Liver (tissue), 9 donors: Measurements from ENCODE around the gene PRAMEF2. TPM values are rescaled to one million over a fixed set of nuclear protein-coding genes. Genes with fewer than 3 reads are reported as not detected.
"Not testable (repeated sequence)": the region's sequence is repeated elsewhere in the genome, so short reads cannot be mapped to it uniquely, and the experiment has no call there.

ENCODE experiments used
- DNase-seq: peaks from one replicate; pipeline ENCODE4 v3.0.0-alpha.2; 2017; ENCODE audit warnings: low spot score
- H3K27ac ChIP-seq, 2 donors: one replicate each; pipeline ENCODE4 v1.7.0; 2013; ENCODE audit warnings: inconsistent platforms in 2 of 2, low read length in 2 of 2, control low read depth in 1 of 2, low read depth in 1 of 2, mild to moderate bottlenecking in 1 of 2
- H3K27me3 ChIP-seq, 4 donors: one replicate each; pipeline versions ENCODE4 v1.6.1 to v1.7.0; 2013; ENCODE audit warnings: low read length in 3 of 4, inconsistent platforms in 1 of 4, mild to moderate bottlenecking in 1 of 4, moderate library complexity in 1 of 4; ENCODE audit not compliant: control insufficient read depth in 4 of 4, insufficient read depth in 4 of 4
- H3K36me3 ChIP-seq, 4 donors: one replicate each; pipeline versions ENCODE4 v1.6.1 to v1.7.0; 2013; ENCODE audit warnings: low read length in 3 of 4, mild to moderate bottlenecking in 3 of 4, low read depth in 1 of 4, moderate library complexity in 1 of 4; ENCODE audit not compliant: control insufficient read depth in 4 of 4, insufficient read depth in 3 of 4
- H3K4me1 ChIP-seq, 4 donors: one replicate each; pipeline versions ENCODE4 v1.6.1 to v1.7.0; 2013; ENCODE audit warnings: low read length in 3 of 4, mild to moderate bottlenecking in 3 of 4, moderate library complexity in 1 of 4; ENCODE audit not compliant: control insufficient read depth in 4 of 4, insufficient read depth in 4 of 4
- H3K4me3 ChIP-seq, 3 donors: one replicate each; pipeline versions ENCODE4 v1.6.1 to v1.7.0; 2013; ENCODE audit warnings: low read length in 3 of 3, control low read depth in 1 of 3, low read depth in 1 of 3, mild to moderate bottlenecking in 1 of 3
- H3K9ac ChIP-seq, 2 donors: one replicate each; pipeline ENCODE4 v1.7.0; 2013; ENCODE audit warnings: low read length in 2 of 2, mild to moderate bottlenecking in 2 of 2, moderate library complexity in 2 of 2, control low read depth in 1 of 2, low read depth in 1 of 2
- H3K9me3 ChIP-seq, 4 donors: one replicate each; pipeline versions ENCODE4 v1.6.1 to v1.7.0; 2013; ENCODE audit warnings: low read length in 3 of 4; ENCODE audit not compliant: control insufficient read depth in 4 of 4
- EGR1 ChIP-seq, 2 donors: IDR thresholded peaks; 2 replicates each; pipeline ENCODE4 v1.6.1; 2016 to 2018; ENCODE audit warnings: antibody characterized with exemption in 2 of 2, low read depth in 2 of 2
- FOXA2 ChIP-seq: IDR thresholded peaks from 2 replicates; pipeline ENCODE4 v1.6.1; 2016; ENCODE audit warnings: antibody characterized with exemption
- GABPA ChIP-seq, 2 donors: IDR thresholded peaks in 1 of 2; conservative IDR thresholded peaks in 1 of 2; 2 replicates each; pipeline ENCODE4 v1.6.1; 2016; ENCODE audit warnings: antibody characterized with exemption in 2 of 2, mild to moderate bottlenecking in 1 of 2, moderate library complexity in 1 of 2
- HNF4A ChIP-seq, 2 donors: conservative IDR thresholded peaks; 2 replicates each; pipeline ENCODE4 v1.6.1; 2016; ENCODE audit warnings: antibody characterized with exemption in 2 of 2, mild to moderate bottlenecking in 2 of 2
- HNF4G ChIP-seq: IDR thresholded peaks from 2 replicates; pipeline ENCODE4 v1.6.1; 2016; ENCODE audit warnings: antibody characterized with exemption
- JUND ChIP-seq, 2 donors: IDR thresholded peaks; 2 replicates each; pipeline ENCODE4 v1.6.1; 2016; ENCODE audit warnings: antibody characterized with exemption in 2 of 2
- RAD21 ChIP-seq, 2 donors: IDR thresholded peaks; 2 replicates each; pipeline ENCODE4 v1.6.1; 2016; ENCODE audit warnings: antibody characterized with exemption in 2 of 2, mild to moderate bottlenecking in 2 of 2
- RXRA ChIP-seq, 2 donors: IDR thresholded peaks; 2 replicates each; pipeline ENCODE4 v1.6.1; 2017 to 2018; ENCODE audit warnings: antibody characterized with exemption in 2 of 2, mild to moderate bottlenecking in 1 of 2
- SP1 ChIP-seq: IDR thresholded peaks from 2 replicates; pipeline ENCODE4 v1.6.1; 2018; ENCODE audit warnings: antibody characterized with exemption, mild to moderate bottlenecking
- TAF1 ChIP-seq: conservative IDR thresholded peaks from 2 replicates; pipeline ENCODE4 v1.6.1; 2016; ENCODE audit warnings: antibody characterized with exemption, mild to moderate bottlenecking
- YY1 ChIP-seq: IDR thresholded peaks from 2 replicates; pipeline ENCODE4 v1.6.1; 2016; ENCODE audit warnings: antibody characterized with exemption, mild to moderate bottlenecking
- WGBS: extraction: QIAGEN DNeasy Blood & Tissue Kit; methylation state at CpG from one replicate; pipeline ENCODE4 v1.1.7; 2013; 5-methylcytosine and 5-hydroxymethylcytosine counted together
- polyA plus RNA-seq, 2 donors: library from polyadenylated mRNA; stranded (reverse) in 1 of 2; unstranded in 1 of 2; fragments of 200-250 nt in 1 of 2; fragments of >200 nt in 1 of 2; fragmentation: Nextera tagmentation in 1 of 2; extraction: Ambion mirVana in 1 of 2; gene quantifications; one replicate each; pipeline versions ENCODE4 v1.2.1 to v1.2.3, GENCODE V29; 2013 to 2015
- total RNA-seq, 2 donors: library from RNA; depleted of rRNA; stranded (reverse); fragments of >200 nt; gene quantifications; one replicate each; pipeline ENCODE4 v1.2.3, GENCODE V29; 2014
- TF ChIP-seq, protein P1 (sequence below): IDR thresholded peaks from 2 replicates; pipeline ENCODE4 v1.6.1; 2016; ENCODE audit warnings: antibody characterized with exemption
- TF ChIP-seq, protein P2 (sequence below): IDR thresholded peaks from 2 replicates; pipeline ENCODE4 v1.6.1; 2016; ENCODE audit warnings: antibody characterized with exemption, mild to moderate bottlenecking
- donor health status: healthy.
- donor health status: healthy.
- donor health status: healthy.
- donor health status: healthy.
- donor health status: healthy.

PRAMEF2 gene
- total and polyA plus RNA-seq, 4 donors, result not detected

DNA sequence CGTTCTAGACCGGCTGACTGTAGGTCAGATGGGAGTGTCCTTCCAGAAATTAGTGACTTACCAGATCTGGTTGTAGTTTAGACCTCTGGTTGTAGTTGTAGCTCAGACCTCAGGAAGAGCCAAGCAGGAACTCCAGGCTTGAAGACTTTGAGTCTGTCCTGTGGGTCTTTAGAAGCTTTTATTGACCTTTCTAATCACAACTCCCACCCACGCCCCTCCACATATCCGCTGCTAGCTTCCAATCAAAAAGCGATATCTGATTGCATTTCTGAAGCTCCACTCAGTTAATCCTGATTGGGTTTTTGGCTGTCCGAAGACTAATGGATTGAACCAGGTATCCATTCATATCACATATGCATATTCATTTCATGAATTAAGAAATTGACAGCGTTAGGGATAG, 8.3 kb upstream of the PRAMEF2 start, which contains the start of gene HNRNPCL1:
Gene HNRNPCL1, minus strand, starts transcription at position 101 of the 400 bp plus-strand sequence. CDS start 431 bp downstream, outside the sequence.
- DNase-seq, H3K9me3 ChIP-seq, H3K36me3 ChIP-seq, H3K27ac ChIP-seq, H3K27me3 ChIP-seq, H3K9ac ChIP-seq, H3K4me1 ChIP-seq, H3K4me3 ChIP-seq: not testable (repeated sequence)
- 84% methylated on average over 7 of the region's 7 CpGs for WGBS

DNA sequence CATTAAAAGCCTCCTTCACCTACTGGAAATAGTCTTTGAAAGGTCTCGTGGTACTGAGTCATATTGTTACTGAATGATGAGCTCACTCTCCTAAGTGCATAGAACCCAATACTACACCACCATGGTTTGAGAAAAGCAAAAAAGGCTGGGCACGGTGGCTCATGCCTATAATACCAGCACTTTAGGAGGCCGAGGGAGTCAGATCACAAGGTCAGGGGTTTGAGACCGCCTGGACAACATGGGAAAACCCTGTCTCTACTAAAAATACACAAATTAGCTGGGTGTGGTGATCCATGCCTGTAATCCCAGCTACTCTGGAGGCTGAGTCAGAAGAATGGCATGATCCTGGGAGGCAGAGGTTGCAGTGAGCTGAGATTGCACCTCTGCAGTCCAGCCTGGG, 5.1 kb upstream of the PRAMEF2 start:
- Histone ChIP-seq H3K4me1 (no peaks in the 10 kb centered on the region), H3K9ac (no peak overlapping the region), H3K36me3 (no peaks in the 10 kb centered on the region), H3K27ac (no peak overlapping the region), H3K27me3 (no peaks in the 10 kb centered on the region), H3K4me3 (no peak overlapping the region), H3K9me3 (peaks cover 0 to 3% (median 0%) of the 10 kb centered on the region in 4 donors)
- TF ChIP-seq HNF4A (conservative IDR thresholded peaks at IDR 0.05), result no peak
- TF ChIP-seq YY1, result no peak
- TF ChIP-seq JUND (IDR thresholded peaks at IDR 0.05), result no peak
- no peak for TF ChIP-seq FOXA2
- no peak for TF ChIP-seq SP1
- TF ChIP-seq, protein P1, sequence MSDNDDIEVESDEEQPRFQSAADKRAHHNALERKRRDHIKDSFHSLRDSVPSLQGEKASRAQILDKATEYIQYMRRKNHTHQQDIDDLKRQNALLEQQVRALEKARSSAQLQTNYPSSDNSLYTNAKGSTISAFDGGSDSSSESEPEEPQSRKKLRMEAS, result no peak
- no peak for TF ChIP-seq TAF1
- TF ChIP-seq, protein P2, sequence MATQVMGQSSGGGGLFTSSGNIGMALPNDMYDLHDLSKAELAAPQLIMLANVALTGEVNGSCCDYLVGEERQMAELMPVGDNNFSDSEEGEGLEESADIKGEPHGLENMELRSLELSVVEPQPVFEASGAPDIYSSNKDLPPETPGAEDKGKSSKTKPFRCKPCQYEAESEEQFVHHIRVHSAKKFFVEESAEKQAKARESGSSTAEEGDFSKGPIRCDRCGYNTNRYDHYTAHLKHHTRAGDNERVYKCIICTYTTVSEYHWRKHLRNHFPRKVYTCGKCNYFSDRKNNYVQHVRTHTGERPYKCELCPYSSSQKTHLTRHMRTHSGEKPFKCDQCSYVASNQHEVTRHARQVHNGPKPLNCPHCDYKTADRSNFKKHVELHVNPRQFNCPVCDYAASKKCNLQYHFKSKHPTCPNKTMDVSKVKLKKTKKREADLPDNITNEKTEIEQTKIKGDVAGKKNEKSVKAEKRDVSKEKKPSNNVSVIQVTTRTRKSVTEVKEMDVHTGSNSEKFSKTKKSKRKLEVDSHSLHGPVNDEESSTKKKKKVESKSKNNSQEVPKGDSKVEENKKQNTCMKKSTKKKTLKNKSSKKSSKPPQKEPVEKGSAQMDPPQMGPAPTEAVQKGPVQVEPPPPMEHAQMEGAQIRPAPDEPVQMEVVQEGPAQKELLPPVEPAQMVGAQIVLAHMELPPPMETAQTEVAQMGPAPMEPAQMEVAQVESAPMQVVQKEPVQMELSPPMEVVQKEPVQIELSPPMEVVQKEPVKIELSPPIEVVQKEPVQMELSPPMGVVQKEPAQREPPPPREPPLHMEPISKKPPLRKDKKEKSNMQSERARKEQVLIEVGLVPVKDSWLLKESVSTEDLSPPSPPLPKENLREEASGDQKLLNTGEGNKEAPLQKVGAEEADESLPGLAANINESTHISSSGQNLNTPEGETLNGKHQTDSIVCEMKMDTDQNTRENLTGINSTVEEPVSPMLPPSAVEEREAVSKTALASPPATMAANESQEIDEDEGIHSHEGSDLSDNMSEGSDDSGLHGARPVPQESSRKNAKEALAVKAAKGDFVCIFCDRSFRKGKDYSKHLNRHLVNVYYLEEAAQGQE, result no peak
- TF ChIP-seq EGR1 (IDR thresholded peaks at IDR 0.05; ENCODE audit: low read depth in 2 of 2), result no peak
- no peak for TF ChIP-seq RAD21 (IDR thresholded peaks at IDR 0.05)
- TF ChIP-seq HNF4G, result no peak
- no peak for TF ChIP-seq GABPA (IDR thresholded peaks at IDR 0.05 in 1 of 2, conservative IDR thresholded peaks at IDR 0.05 in 1 of 2)
- TF ChIP-seq RXRA (IDR thresholded peaks at IDR 0.05), result no peak
- no peak for DNase-seq
- whole genome bisulfite sequencing, result 76% methylated on average over 4 of the region's 4 CpGs

DNA sequence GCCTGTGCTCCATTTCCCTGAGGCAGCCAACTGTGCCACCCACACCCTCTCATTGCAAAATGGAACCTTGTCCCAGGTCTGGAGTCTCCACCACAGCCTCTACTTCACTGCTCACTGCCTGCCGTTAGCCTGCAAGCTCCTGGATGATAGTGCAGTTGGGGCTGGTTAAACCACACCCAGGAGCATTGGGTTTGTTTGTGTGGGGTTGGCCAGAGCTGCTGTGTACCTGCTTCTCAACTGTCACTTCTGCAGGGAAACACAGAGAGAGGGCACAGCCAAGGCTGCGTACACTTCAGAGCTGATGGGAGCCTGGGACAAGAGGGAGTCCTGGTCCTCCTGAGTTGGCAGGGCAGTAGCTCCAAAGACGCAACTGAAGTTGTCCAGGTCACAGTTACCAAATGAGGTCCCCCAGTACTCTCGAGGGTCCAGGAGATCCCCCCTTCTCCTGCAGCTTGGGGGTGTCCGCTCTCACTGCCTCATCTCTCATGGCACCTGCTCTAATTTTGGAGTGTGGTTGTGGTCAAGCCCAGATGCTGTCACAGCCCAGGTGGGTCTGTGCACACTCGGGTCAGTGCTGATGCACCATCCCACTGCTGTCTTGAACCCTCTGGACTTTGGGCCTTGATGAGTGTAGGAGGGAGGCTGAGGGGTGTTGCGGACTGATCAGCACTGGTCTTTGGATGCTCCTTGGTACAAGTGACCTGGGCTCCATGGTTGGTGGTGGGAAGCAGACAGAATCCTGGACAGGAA, 6.4 kb downstream of the PRAMEF2 start:
- 88% methylated on average over 4 of the region's 7 CpGs for WGBS
- H3K4me1 ChIP-seq, H3K9ac ChIP-seq, DNase-seq, H3K27ac ChIP-seq, H3K4me3 ChIP-seq, H3K27me3 ChIP-seq, H3K9me3 ChIP-seq, H3K36me3 ChIP-seq: not testable (repeated sequence)

DNA sequence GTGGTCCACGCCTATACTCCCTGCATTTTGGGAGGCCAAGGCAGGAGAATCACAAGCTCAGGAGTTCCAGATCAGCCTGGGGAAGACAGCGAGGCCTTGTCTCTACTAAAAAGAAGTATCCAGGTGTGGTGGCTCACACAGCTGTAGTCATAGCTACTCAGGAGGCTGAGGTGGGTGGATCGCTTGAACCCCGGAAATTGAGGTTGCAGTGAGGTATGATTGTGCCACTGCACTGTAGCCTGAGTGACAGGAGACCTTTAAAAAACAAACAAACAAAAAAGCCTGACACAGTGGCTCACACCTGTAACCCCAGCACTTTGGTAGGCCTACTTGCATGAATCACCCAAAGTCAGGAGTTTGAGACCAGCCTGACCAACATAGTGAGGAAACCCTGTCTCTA, 21.6 kb downstream of the PRAMEF2 start:
- WGBS, result 95% methylated on average over 3 of the region's 4 CpGs
- not testable (repeated sequence) for H3K4me3 ChIP-seq, H3K9ac ChIP-seq, DNase-seq, H3K36me3 ChIP-seq, H3K27ac ChIP-seq, H3K27me3 ChIP-seq, H3K4me1 ChIP-seq, H3K9me3 ChIP-seq

DNA sequence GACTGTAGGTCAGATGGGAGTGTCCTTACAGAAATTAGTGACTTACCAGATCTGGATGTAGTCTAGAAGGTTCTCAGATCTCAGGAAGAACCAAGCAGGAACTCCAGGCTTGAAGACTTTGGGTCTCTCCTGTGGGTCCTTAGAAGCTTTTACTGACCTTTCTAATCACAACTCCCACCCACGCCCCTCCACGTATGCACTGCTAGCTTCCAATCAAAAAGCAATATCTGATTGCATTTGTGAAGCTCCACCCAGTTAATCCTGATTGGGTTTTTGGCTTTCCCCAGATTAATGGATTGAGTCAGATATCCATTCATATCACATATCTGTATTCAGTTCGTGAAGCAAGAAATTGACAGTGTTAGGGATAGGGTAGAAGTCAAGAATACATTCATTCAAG, 29.2 kb downstream of the PRAMEF2 start, which contains the start of gene PRAMEF4:
Gene PRAMEF4, minus strand, starts transcription at position 101 of the 400 bp plus-strand sequence. CDS start 2,807 bp downstream, outside the sequence.
- 98% methylated on average over 3 of the region's 3 CpGs for WGBS
- not testable (repeated sequence) for H3K27ac ChIP-seq, H3K27me3 ChIP-seq, H3K36me3 ChIP-seq, H3K4me1 ChIP-seq, DNase-seq, H3K9me3 ChIP-seq, H3K9ac ChIP-seq, H3K4me3 ChIP-seq
